ENCODE results near the gene LRRK1. TPM values are rescaled to one million over a fixed set of nuclear protein-coding genes. Genes with fewer than 3 reads are reported as not detected.
A peak's percentile ranks its signal among the peaks of the same experiment; 100 is the strongest.

The LRRK1 gene
- total and polyA plus RNA-seq, 2 of the 4 experiments (the other 2 are of a cell fraction) = 3.0 to 5.8 TPM

DNA sequence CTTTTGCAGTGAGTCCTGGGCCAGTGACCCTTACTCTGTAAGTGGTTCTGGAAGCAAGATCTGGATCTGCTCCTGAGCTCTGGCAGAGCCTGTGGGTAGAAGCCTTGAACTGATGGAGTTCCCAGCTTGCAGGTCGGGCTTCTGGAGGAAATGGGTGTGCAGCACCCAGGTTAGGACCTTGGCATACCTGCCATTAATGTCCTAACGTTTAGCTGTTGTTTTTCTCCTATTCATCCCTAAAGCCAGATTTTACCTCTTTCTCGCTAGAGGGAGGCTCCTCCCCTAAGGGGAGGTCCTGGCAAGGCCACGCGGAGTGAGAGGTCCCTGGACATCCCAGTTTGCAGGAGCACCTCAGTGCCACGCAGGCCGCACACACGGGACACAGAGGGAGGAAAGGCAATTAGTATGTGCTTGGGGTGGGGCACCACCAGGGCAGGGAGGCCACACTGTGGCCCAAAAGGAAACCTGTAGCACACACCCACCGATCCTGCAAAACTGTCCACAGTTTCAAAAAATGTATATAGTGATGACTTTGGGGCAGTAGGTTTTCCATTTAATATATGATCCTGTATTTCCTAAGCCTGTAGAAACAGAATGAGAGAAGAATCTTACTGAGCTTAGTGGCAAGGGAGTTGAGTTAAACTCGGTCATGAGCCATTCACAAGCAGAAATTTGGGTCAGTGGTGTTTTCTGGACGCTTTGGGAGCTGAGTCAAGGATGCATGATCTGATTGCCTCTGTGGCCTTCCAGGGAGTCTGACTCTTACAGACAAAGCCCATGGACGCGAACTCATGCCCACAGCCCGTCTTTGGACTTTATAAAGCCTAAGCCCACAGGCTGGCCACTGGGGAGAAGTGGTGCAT lies 148.7 kb downstream of the LRRK1 start:
- Histone ChIP-seq H3K9ac (ENCODE audit: low read depth, low read length) (0 out of 2 replicates have a peak overlapping the region, but pooled peaks have one; percentile 2), H2BK15ac (ENCODE audit: low read depth, low read length) (no peak overlapping the region; the same call in 2 of the 3 replicates), H3K9me3 (ENCODE audit: control insufficient read depth, insufficient read depth, low read length) (no peaks in the 10 kb centered on the region), H4K5ac (ENCODE audit: low read depth, low read length) (peak overlapping the region; percentile 5), H3K23ac (ENCODE audit: low read depth, low read length) (peak overlapping the region; percentile 84; the same call in 1 of the 2 replicates), H3K27ac (ENCODE audit: insufficient read depth, low read length) (peak overlapping the region; percentile 68), H2AK5ac (ENCODE audit: low read depth, low read length) (peak overlapping the region; percentile 86), H2BK120ac (ENCODE audit: low read depth, low read length) (peak overlapping the region; percentile 93; the same call in 1 of the 2 replicates), H3K14ac (replicated peaks; ENCODE audit: low read depth, low read length) (peak overlapping the region; percentile 88), H3K18ac (ENCODE audit: low read depth, low read length) (peak overlapping the region; percentile 14), H4K20me1 (ENCODE audit: insufficient read depth, low read length) (no peaks in the 10 kb centered on the region), H4K8ac (ENCODE audit: low read depth in 2 of 2, low read length in 2 of 2) (peak overlapping the region; percentile 34 to 89; a peak in 3 of 4 replicates), H4K91ac (ENCODE audit: insufficient read depth, low read depth, low read length) (peak overlapping the region; percentile 82), H3K56ac (ENCODE audit: extremely low read depth, insufficient read depth, low read length) (no peak overlapping the region), H2AK9ac (replicated peaks; ENCODE audit: low read depth, low read length, poor library complexity) (peak overlapping the region; percentile 90), H2BK5ac (ENCODE audit: low read depth, low read length, poor library complexity, severe bottlenecking) (peak overlapping the region; percentile 80), H3K36me3 (ENCODE audit: control insufficient read depth, insufficient read depth, low read length) (peaks cover 14% of the 10 kb centered on the region), H2AFZ (replicated peaks; ENCODE audit: low read length, poor library complexity) (peak overlapping the region; percentile 83), H3K9me1 (ENCODE audit: insufficient read depth, low read length) (peaks cover 23% of the 10 kb centered on the region), H3K4me2 (ENCODE audit: low read depth, low read length) (no peak overlapping the region), H3K4me1 (ENCODE audit: control insufficient read depth, insufficient read depth, low read length) (peaks cover 29% of the 10 kb centered on the region), H3K4me3 (ENCODE audit: insufficient read depth, low read depth, low read length) (no peak overlapping the region), H3K79me1 (ENCODE audit: low read depth in 1 of 2, low read length in 2 of 2) (peaks cover 0 to 16% of the 10 kb centered on the region in 2 experiments; a peak in 1 of 4 replicates), H3K4ac (ENCODE audit: low read depth, low read length) (peak overlapping the region; percentile 93), H3K27me3 (ENCODE audit: control insufficient read depth, insufficient read depth, low read length) (no peaks in the 10 kb centered on the region), H2BK20ac (ENCODE audit: low read depth, low read length) (peak overlapping the region; percentile 78; the same call in 1 of the 2 replicates)
- intact Hi-C loops (cut with micrococcal nuclease) = no loop called here
- DNase-seq (peak; percentile 7), ATAC-seq (ENCODE audit: low read depth) (no peak)
- TF ChIP-seq, protein P1, sequence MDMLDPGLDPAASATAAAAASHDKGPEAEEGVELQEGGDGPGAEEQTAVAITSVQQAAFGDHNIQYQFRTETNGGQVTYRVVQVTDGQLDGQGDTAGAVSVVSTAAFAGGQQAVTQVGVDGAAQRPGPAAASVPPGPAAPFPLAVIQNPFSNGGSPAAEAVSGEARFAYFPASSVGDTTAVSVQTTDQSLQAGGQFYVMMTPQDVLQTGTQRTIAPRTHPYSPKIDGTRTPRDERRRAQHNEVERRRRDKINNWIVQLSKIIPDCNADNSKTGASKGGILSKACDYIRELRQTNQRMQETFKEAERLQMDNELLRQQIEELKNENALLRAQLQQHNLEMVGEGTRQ (IDR thresholded peaks at IDR 0.05; ENCODE audit: low read depth, low read length) = no peak
- TF ChIP-seq MAZ (IDR thresholded peaks at IDR 0.05; ENCODE audit: borderline replicate concordance, low read depth, low read length) (no peak), SMC3 (IDR thresholded peaks at IDR 0.05; ENCODE audit: low read depth, low read length) (no peak), FOS (IDR thresholded peaks at IDR 0.05; ENCODE audit: low read depth, low read length) (no peak), POLR2A (IDR thresholded peaks at IDR 0.05; ENCODE audit: low read depth, low read length) (no peak), BHLHE40 (IDR thresholded peaks at IDR 0.05; ENCODE audit: low read depth, low read length) (no peak), MXI1 (IDR thresholded peaks at IDR 0.05; ENCODE audit: borderline replicate concordance, low read depth, low read length) (no peak), RCOR1 (IDR thresholded peaks at IDR 0.05; ENCODE audit: insufficient replicate concordance, low read length) (no peak)
- TF ChIP-seq, protein P2, sequence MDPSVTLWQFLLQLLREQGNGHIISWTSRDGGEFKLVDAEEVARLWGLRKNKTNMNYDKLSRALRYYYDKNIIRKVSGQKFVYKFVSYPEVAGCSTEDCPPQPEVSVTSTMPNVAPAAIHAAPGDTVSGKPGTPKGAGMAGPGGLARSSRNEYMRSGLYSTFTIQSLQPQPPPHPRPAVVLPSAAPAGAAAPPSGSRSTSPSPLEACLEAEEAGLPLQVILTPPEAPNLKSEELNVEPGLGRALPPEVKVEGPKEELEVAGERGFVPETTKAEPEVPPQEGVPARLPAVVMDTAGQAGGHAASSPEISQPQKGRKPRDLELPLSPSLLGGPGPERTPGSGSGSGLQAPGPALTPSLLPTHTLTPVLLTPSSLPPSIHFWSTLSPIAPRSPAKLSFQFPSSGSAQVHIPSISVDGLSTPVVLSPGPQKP (IDR thresholded peaks at IDR 0.05; ENCODE audit: borderline replicate concordance, low read depth, low read length) = no peak
- POLR2A ChIA-PET (ENCODE audit: unreplicated experiment) = no interaction called here
- CTCF ChIA-PET = interaction anchor here (0.9 to 1.6 kb wide), 2 partner anchors 51 to 138 kb away, joined by 3 read pairs; no protein-coding TSS in a partner anchor
- WGBS, 2 experiments (ENCODE audit: extremely low coverage in 2 of 2, insufficient read length in 1 of 2) = 88% methylated on average over 3 of the region's 14 CpGs; no CpG with 5 or more reads in 1 of the 2 experiments
- dilution Hi-C loops (cut with HindIII; ENCODE audit: low sequenced_read_pairs, unreplicated experiment) = no loop called here
- in situ Hi-C loops (cut with MboI; ENCODE audit: low sequenced_read_pairs) = no loop called here
- BruUV-seq (replicated peaks) = no TSS peak
